Loucy (cell line): ENCODE measurements around the gene ZC3HAV1.
"Not testable (repeated sequence)": the region's sequence is repeated elsewhere in the genome, so short reads cannot be mapped to it uniquely, and the experiment has no call there.

Source experiments
- EZH2phosphoT487 ChIP-seq: fragments of 200-600 bp; IDR thresholded peaks from 2 replicates; pipeline ENCODE4 v1.6.1; 2018; ENCODE audit warnings: antibody characterized with exemption, mild to moderate bottlenecking, moderate library complexity, borderline replicate concordance
- TF ChIP-seq, protein P1 (sequence below): fragments of 200-600 bp; sonication (generic); conservative IDR thresholded peaks from 2 replicates; pipeline ENCODE4 v1.5.1; 2014; ENCODE audit warnings: mild to moderate bottlenecking, antibody characterized with exemption, low read length

DNA sequence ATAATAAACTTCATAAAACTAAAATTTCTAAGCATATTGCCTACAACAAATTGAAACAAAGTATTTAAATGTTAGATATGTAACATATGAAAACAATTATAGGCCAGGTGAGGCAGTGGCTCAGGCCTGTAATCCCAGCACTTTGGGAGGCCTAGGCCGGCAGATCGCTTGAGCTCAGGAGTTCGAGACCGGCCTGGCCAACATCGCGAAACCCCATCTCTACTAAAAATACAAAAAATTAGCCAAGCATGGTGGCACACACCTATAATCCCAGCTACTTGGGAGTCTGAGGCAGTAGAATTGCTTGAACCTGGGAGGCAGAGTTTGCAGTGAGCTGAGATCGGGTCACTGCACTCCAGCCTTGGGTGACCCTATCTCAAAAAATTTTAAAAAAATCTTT, 3.3 kb downstream of the ZC3HAV1 start:
- TF ChIP-seq, protein P1, sequence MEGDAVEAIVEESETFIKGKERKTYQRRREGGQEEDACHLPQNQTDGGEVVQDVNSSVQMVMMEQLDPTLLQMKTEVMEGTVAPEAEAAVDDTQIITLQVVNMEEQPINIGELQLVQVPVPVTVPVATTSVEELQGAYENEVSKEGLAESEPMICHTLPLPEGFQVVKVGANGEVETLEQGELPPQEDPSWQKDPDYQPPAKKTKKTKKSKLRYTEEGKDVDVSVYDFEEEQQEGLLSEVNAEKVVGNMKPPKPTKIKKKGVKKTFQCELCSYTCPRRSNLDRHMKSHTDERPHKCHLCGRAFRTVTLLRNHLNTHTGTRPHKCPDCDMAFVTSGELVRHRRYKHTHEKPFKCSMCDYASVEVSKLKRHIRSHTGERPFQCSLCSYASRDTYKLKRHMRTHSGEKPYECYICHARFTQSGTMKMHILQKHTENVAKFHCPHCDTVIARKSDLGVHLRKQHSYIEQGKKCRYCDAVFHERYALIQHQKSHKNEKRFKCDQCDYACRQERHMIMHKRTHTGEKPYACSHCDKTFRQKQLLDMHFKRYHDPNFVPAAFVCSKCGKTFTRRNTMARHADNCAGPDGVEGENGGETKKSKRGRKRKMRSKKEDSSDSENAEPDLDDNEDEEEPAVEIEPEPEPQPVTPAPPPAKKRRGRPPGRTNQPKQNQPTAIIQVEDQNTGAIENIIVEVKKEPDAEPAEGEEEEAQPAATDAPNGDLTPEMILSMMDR: not testable (repeated sequence)
- TF ChIP-seq EZH2phosphoT487: not testable (repeated sequence)
